GM21381 (cell line): Measurements from ENCODE around the gene STXBP5.

Source experiments
- ATAC-seq: cut with Tn5 transposase; IDR thresholded peaks from one replicate; pipeline ENCODE4 v1.9.1; 2021; ENCODE audit warnings: mild to moderate bottlenecking, moderate library complexity; ENCODE audit not compliant: unreplicated experiment

The STXBP5 gene

GRCh38 chr6:147177286-147177685 lies 26.9 kb upstream of the STXBP5 start:
- no peak for ATAC-seq

GRCh38 chr6:147178355-147178754 lies 25.9 kb upstream of the STXBP5 start:
- no peak for ATAC-seq

GRCh38 chr6:147179809-147180208 lies 24.4 kb upstream of the STXBP5 start:
- no peak for ATAC-seq

- ATAC-seq, result no peak
Observed at GRCh38 chr6:147180926-147181325, 23.3 kb upstream of the STXBP5 start.

- no peak for ATAC-seq
Observed at GRCh38 chr6:147184379-147184778, 19.8 kb upstream of the STXBP5 start.

- ATAC-seq, result no peak
Observed at GRCh38 chr6:147185216-147185615, 19.0 kb upstream of the STXBP5 start.

- no peak for ATAC-seq
Observed at GRCh38 chr6:147190556-147190955, 13.7 kb upstream of the STXBP5 start.

- ATAC-seq, result no peak
Observed at GRCh38 chr6:147192278-147192911, 11.8 kb upstream of the STXBP5 start.

- no peak for ATAC-seq
Observed at GRCh38 chr6:147194652-147195411, 9.4 kb upstream of the STXBP5 start.

- ATAC-seq, result no peak
Observed at GRCh38 chr6:147195510-147195909, 8.7 kb upstream of the STXBP5 start.

- no peak for ATAC-seq
Observed at GRCh38 chr6:147195987-147196386, 8.2 kb upstream of the STXBP5 start.

GRCh38 chr6:147200711-147201110 lies 3.5 kb upstream of the STXBP5 start:
- ATAC-seq, result no peak

- ATAC-seq, result no peak
Observed at GRCh38 chr6:147201885-147202515, 2.2 kb upstream of the STXBP5 start.

GRCh38 chr6:147202516-147203310 lies 1.5 kb upstream of the STXBP5 start:
- ATAC-seq, result peak; percentile 80

- peak; percentile 53 for ATAC-seq
Observed at GRCh38 chr6:147203311-147204059, 732 bp upstream of the STXBP5 start.

GRCh38 chr6:147204843-147205311 lies 660 bp downstream of the STXBP5 start:
- no peak for ATAC-seq

GRCh38 chr6:147205690-147206600 lies 1.7 kb downstream of the STXBP5 start:
- no peak for ATAC-seq

- ATAC-seq, result no peak
Observed at GRCh38 chr6:147207351-147207750, 3.1 kb downstream of the STXBP5 start.
